WTC11 (cell line): Measurements from ENCODE around the gene SLC35F4. TPM values are rescaled to one million over a fixed set of nuclear protein-coding genes. Genes with fewer than 3 reads are reported as not detected.

Experiments
- ATAC-seq: fragments of 200-7000 bp; cut with Tn5 transposase; 2 replicates; pipeline ENCODE4 v1.10.0; 2021; ENCODE audit warnings: mild to moderate bottlenecking, moderate library complexity
- CTCF ChIA-PET: fragments of 300-600 bp; sonication (Branson Sonifier 250); formaldehyde crosslinking; loops from one replicate; lab custom pipeline; 2021; ENCODE audit warnings: antibody characterized with exemption; lab: Charles Lee
- POLR2A ChIA-PET: fragments of 350-600 bp; sonication (Branson Sonifier 250); formaldehyde crosslinking; loops from one replicate; lab custom pipeline; 2021; ENCODE audit warnings: antibody characterized with exemption; lab: Charles Lee
- DNase-seq: peaks from one replicate; pipeline ENCODE4 v3.0.0; 2021; ENCODE audit warnings: low spot score
- H3K27ac Mint-ChIP-seq: 2 replicates; pipeline ENCODE4 v1.8.0; 2021; ENCODE audit warnings: mixed read lengths
- H3K27me3 Mint-ChIP-seq: 2 replicates; pipeline ENCODE4 v1.8.0; 2021; ENCODE audit warnings: low read depth, mild to moderate bottlenecking, moderate library complexity, mixed read lengths
- H3K36me3 Mint-ChIP-seq: 2 replicates; pipeline ENCODE4 v1.8.0; 2021; ENCODE audit warnings: mixed read lengths
- H3K4me1 Mint-ChIP-seq: 2 replicates; pipeline ENCODE4 v1.8.0; 2022; ENCODE audit warnings: mixed read lengths
- H3K4me3 Mint-ChIP-seq: 2 replicates; pipeline ENCODE4 v1.8.0; 2021; ENCODE audit warnings: mild to moderate bottlenecking, moderate library complexity, mixed read lengths
- H3K9me3 Mint-ChIP-seq: 2 replicates; pipeline ENCODE4 v1.8.0; 2021; ENCODE audit warnings: mixed read lengths
- CREB1 ChIP-seq: sonication (generic); formaldehyde crosslinking; IDR thresholded peaks from 2 replicates; pipeline ENCODE4 v1.8.0; 2023; ENCODE audit warnings: mild to moderate bottlenecking, missing genetic modification reagents
- GRHL2 ChIP-seq: fragments of 250-450 bp; sonication (Bioruptor Pico); IDR thresholded peaks from 2 replicates; pipeline ENCODE4 v1.8.0; 2022; ENCODE audit warnings: mild to moderate bottlenecking, moderate library complexity; ENCODE audit not compliant: insufficient replicate concordance, severe bottlenecking
- GTF2I ChIP-seq: fragments of 250-450 bp; sonication (Bioruptor Pico); conservative IDR thresholded peaks from 2 replicates; pipeline ENCODE4 v1.4.0; 2021; ENCODE audit warnings: mild to moderate bottlenecking
- HMGA2 ChIP-seq: fragments of 250-450 bp; sonication (Bioruptor Pico); IDR thresholded peaks from 2 replicates; pipeline ENCODE4 v1.4.0; 2021; ENCODE audit warnings: mild to moderate bottlenecking, moderate library complexity
- NR3C1 ChIP-seq: sonication (generic); formaldehyde crosslinking; conservative IDR thresholded peaks from 2 replicates; pipeline ENCODE4 v1.8.1; 2023; ENCODE audit warnings: low read depth, mild to moderate bottlenecking, missing genetic modification reagents
- SMAD3 ChIP-seq: sonication (generic); formaldehyde crosslinking; IDR thresholded peaks from 2 replicates; pipeline ENCODE4 v1.8.0; 2022; ENCODE audit warnings: missing genetic modification reagents, mild to moderate bottlenecking, borderline replicate concordance
- SOX15 ChIP-seq: fragments of 250-450 bp; sonication (Bioruptor Pico); IDR thresholded peaks from 2 replicates; pipeline ENCODE4 v1.9.0; 2021; ENCODE audit warnings: mild to moderate bottlenecking
- TP53 ChIP-seq: sonication (generic); formaldehyde crosslinking; IDR thresholded peaks from 2 replicates; pipeline ENCODE4 v1.8.1; 2023; ENCODE audit warnings: mild to moderate bottlenecking, missing genetic modification reagents
- ZBTB21 ChIP-seq: sonication (generic); formaldehyde crosslinking; IDR thresholded peaks from 2 replicates; pipeline ENCODE4 v1.8.1; 2023; ENCODE audit warnings: mild to moderate bottlenecking, missing genetic modification reagents, borderline replicate concordance
- ZNF219 ChIP-seq: sonication (generic); formaldehyde crosslinking; IDR thresholded peaks from 2 replicates; pipeline ENCODE4 v1.8.0; 2023; ENCODE audit warnings: missing genetic modification reagents, mild to moderate bottlenecking, borderline replicate concordance
- ZNF232 ChIP-seq: sonication (generic); formaldehyde crosslinking; IDR thresholded peaks from 2 replicates; pipeline ENCODE4 v1.8.0; 2022; ENCODE audit warnings: mild to moderate bottlenecking, missing genetic modification reagents
- ZNF263 ChIP-seq: sonication (generic); formaldehyde crosslinking; IDR thresholded peaks from 2 replicates; pipeline ENCODE4 v1.8.1; 2022; ENCODE audit warnings: low read depth, mild to moderate bottlenecking, moderate library complexity, missing genetic modification reagents
- total RNA-seq: library from RNA; stranded (reverse); gene quantifications from 3 replicates; pipeline ENCODE4 v1.2.3, GENCODE V29; 2021
- TF ChIP-seq, protein P1 (sequence below): sonication (generic); formaldehyde crosslinking; IDR thresholded peaks from 2 replicates; pipeline ENCODE4 v1.8.1; 2023; ENCODE audit warnings: mild to moderate bottlenecking, missing genetic modification reagents
- TF ChIP-seq, protein P2 (sequence below): fragments of 250-450 bp; sonication (Bioruptor Pico); IDR thresholded peaks from 2 replicates; pipeline ENCODE4 v1.9.0; 2021; ENCODE audit warnings: mild to moderate bottlenecking
- TF ChIP-seq, protein P3 (sequence below): sonication (generic); formaldehyde crosslinking; IDR thresholded peaks from 2 replicates; pipeline ENCODE4 v1.8.1; 2022; ENCODE audit warnings: missing genetic modification reagents, borderline replicate concordance
- TF ChIP-seq, protein P4 (sequence below): fragments of 250-450 bp; sonication (Bioruptor Pico); IDR thresholded peaks from 2 replicates; pipeline ENCODE4 v1.9.0; 2021; ENCODE audit warnings: mild to moderate bottlenecking, borderline replicate concordance
- TF ChIP-seq, protein P5 (sequence below): sonication (generic); formaldehyde crosslinking; IDR thresholded peaks from 2 replicates; pipeline ENCODE4 v1.8.1; 2023; ENCODE audit warnings: mild to moderate bottlenecking, missing genetic modification reagents, moderate library complexity
- TF ChIP-seq, protein P6 (sequence below): fragments of 250-450 bp; sonication (Bioruptor Pico); IDR thresholded peaks from 2 replicates; pipeline ENCODE4 v2.1.2; 2022; ENCODE audit warnings: mild to moderate bottlenecking, moderate library complexity
- TF ChIP-seq, protein P7 (sequence below): sonication (generic); formaldehyde crosslinking; IDR thresholded peaks from 2 replicates; pipeline ENCODE4 v1.8.1; 2022; ENCODE audit warnings: mild to moderate bottlenecking, missing genetic modification reagents, moderate library complexity, borderline replicate concordance
- TF ChIP-seq, protein P8 (sequence below): fragments of 250-450 bp; sonication (Bioruptor Pico); IDR thresholded peaks from 2 replicates; pipeline ENCODE4 v1.8.0; 2021; ENCODE audit warnings: mild to moderate bottlenecking

Gene SLC35F4
- total RNA-seq, 1 experiment from 2014 or later: not detected

DNA sequence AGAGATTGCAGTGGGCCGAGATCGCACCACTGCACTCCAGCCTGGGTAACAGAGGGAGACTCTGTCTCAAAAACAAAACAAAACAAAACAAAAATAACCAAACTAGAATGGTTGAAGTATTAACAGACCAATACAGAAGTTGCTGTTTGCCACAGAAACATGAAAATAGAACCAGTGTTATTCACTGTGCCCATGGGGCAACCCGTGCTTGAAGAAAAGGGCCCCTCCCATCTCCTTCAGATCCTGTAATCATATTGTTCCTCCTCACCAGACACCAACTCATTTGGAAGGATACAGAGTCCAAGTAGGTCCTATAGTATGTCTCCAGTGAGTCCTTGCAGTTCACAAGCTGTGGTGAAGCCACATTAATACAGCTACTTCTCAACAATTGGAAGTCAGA lies 30.9 kb downstream of the SLC35F4 start (continued):
- TF ChIP-seq, protein P1, sequence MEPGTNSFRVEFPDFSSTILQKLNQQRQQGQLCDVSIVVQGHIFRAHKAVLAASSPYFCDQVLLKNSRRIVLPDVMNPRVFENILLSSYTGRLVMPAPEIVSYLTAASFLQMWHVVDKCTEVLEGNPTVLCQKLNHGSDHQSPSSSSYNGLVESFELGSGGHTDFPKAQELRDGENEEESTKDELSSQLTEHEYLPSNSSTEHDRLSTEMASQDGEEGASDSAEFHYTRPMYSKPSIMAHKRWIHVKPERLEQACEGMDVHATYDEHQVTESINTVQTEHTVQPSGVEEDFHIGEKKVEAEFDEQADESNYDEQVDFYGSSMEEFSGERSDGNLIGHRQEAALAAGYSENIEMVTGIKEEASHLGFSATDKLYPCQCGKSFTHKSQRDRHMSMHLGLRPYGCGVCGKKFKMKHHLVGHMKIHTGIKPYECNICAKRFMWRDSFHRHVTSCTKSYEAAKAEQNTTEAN (CRISPR knock-in tag): no peak
- TF ChIP-seq, protein P2, sequence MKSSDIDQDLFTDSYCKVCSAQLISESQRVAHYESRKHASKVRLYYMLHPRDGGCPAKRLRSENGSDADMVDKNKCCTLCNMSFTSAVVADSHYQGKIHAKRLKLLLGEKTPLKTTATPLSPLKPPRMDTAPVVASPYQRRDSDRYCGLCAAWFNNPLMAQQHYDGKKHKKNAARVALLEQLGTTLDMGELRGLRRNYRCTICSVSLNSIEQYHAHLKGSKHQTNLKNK (CRISPR knock-in tag): no peak
- TF ChIP-seq, protein P3, sequence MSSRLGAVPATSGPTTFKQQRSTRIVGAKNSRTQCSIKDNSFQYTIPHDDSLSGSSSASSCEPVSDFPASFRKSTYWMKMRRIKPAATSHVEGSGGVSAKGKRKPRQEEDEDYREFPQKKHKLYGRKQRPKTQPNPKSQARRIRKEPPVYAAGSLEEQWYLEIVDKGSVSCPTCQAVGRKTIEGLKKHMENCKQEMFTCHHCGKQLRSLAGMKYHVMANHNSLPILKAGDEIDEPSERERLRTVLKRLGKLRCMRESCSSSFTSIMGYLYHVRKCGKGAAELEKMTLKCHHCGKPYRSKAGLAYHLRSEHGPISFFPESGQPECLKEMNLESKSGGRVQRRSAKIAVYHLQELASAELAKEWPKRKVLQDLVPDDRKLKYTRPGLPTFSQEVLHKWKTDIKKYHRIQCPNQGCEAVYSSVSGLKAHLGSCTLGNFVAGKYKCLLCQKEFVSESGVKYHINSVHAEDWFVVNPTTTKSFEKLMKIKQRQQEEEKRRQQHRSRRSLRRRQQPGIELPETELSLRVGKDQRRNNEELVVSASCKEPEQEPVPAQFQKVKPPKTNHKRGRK: no peak
- TF ChIP-seq ZNF219 (CRISPR knock-in tag): no peak
- TF ChIP-seq, protein P4, sequence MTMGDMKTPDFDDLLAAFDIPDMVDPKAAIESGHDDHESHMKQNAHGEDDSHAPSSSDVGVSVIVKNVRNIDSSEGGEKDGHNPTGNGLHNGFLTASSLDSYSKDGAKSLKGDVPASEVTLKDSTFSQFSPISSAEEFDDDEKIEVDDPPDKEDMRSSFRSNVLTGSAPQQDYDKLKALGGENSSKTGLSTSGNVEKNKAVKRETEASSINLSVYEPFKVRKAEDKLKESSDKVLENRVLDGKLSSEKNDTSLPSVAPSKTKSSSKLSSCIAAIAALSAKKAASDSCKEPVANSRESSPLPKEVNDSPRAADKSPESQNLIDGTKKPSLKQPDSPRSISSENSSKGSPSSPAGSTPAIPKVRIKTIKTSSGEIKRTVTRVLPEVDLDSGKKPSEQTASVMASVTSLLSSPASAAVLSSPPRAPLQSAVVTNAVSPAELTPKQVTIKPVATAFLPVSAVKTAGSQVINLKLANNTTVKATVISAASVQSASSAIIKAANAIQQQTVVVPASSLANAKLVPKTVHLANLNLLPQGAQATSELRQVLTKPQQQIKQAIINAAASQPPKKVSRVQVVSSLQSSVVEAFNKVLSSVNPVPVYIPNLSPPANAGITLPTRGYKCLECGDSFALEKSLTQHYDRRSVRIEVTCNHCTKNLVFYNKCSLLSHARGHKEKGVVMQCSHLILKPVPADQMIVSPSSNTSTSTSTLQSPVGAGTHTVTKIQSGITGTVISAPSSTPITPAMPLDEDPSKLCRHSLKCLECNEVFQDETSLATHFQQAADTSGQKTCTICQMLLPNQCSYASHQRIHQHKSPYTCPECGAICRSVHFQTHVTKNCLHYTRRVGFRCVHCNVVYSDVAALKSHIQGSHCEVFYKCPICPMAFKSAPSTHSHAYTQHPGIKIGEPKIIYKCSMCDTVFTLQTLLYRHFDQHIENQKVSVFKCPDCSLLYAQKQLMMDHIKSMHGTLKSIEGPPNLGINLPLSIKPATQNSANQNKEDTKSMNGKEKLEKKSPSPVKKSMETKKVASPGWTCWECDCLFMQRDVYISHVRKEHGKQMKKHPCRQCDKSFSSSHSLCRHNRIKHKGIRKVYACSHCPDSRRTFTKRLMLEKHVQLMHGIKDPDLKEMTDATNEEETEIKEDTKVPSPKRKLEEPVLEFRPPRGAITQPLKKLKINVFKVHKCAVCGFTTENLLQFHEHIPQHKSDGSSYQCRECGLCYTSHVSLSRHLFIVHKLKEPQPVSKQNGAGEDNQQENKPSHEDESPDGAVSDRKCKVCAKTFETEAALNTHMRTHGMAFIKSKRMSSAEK: no peak
- no peak for TF ChIP-seq SMAD3 (CRISPR knock-in tag)
- TF ChIP-seq, all 79 proteins: peak for 0

DNA sequence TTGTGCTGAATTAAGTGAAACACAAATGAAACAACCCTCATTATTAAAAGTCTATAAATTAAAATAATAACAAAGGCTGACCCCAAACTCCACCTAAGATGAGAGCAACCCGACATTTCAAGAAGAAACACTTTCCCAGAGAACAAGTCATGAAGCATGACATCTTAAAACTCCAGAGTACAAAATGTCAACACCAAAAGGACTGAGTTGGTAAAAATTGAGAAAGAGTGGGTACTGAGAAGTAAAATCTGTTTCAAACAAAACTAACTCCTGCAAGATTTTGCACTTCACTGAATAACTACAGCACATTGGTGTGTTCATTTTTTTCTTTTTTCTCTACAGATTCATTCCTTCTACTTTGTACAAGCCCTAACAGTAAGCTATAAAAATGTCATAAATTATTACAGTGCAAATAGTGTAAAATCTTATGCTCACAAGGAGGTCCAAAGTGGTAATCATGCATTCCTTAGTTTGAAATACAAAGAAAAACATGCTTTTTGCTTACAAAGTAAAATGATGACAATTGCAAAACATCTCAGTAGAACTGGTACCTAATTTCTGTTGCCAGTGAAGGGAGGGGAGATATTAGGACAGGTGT lies 31.8 kb downstream of the SLC35F4 start:
- no peaks in the 10 kb centered on the region; the same call in 1 of the 2 replicates for H3K27me3 Mint-ChIP-seq
- no peak for ATAC-seq
- no peaks in the 10 kb centered on the region for H3K36me3 Mint-ChIP-seq
- H3K4me1 Mint-ChIP-seq: peaks cover 18% of the 10 kb centered on the region
- ChIA-PET POLR2A (no interaction called here), CTCF (no interaction called here)
- DNase-seq: no peak
- no peak overlapping the region for H3K4me3 Mint-ChIP-seq
- no peak overlapping the region for H3K27ac Mint-ChIP-seq
- peaks cover under 1% of the 10 kb centered on the region; the same call in 1 of the 2 replicates for H3K9me3 Mint-ChIP-seq
- no peak for TF ChIP-seq SOX15 (CRISPR knock-in tag)
- TF ChIP-seq NR3C1 (CRISPR knock-in tag): no peak
- TF ChIP-seq, protein P5, sequence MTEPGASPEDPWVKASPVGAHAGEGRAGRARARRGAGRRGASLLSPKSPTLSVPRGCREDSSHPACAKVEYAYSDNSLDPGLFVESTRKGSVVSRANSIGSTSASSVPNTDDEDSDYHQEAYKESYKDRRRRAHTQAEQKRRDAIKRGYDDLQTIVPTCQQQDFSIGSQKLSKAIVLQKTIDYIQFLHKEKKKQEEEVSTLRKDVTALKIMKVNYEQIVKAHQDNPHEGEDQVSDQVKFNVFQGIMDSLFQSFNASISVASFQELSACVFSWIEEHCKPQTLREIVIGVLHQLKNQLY (CRISPR knock-in tag): no peak
- TF ChIP-seq ZNF232 (CRISPR knock-in tag): no peak
- TF ChIP-seq ZNF263 (CRISPR knock-in tag): no peak
- TF ChIP-seq CREB1 (CRISPR knock-in tag): no peak
- TF ChIP-seq TP53 (CRISPR knock-in tag): no peak
- TF ChIP-seq, protein P2 (CRISPR knock-in tag): no peak
- no peak for TF ChIP-seq GTF2I (CRISPR knock-in tag)
- TF ChIP-seq, protein P6, sequence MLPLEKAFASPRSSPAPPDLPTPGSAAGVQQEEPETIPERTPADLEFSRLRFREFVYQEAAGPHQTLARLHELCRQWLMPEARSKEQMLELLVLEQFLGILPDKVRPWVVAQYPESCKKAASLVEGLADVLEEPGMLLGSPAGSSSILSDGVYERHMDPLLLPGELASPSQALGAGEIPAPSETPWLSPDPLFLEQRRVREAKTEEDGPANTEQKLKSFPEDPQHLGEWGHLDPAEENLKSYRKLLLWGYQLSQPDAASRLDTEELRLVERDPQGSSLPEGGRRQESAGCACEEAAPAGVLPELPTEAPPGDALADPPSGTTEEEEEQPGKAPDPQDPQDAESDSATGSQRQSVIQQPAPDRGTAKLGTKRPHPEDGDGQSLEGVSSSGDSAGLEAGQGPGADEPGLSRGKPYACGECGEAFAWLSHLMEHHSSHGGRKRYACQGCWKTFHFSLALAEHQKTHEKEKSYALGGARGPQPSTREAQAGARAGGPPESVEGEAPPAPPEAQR (CRISPR knock-in tag): no peak
- TF ChIP-seq, protein P7, sequence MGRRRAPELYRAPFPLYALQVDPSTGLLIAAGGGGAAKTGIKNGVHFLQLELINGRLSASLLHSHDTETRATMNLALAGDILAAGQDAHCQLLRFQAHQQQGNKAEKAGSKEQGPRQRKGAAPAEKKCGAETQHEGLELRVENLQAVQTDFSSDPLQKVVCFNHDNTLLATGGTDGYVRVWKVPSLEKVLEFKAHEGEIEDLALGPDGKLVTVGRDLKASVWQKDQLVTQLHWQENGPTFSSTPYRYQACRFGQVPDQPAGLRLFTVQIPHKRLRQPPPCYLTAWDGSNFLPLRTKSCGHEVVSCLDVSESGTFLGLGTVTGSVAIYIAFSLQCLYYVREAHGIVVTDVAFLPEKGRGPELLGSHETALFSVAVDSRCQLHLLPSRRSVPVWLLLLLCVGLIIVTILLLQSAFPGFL (CRISPR knock-in tag): no peak
- no peak for TF ChIP-seq GRHL2 (CRISPR knock-in tag)
- TF ChIP-seq HMGA2 (CRISPR knock-in tag): no peak
- TF ChIP-seq ZBTB21 (CRISPR knock-in tag): no peak
- TF ChIP-seq, protein P8, sequence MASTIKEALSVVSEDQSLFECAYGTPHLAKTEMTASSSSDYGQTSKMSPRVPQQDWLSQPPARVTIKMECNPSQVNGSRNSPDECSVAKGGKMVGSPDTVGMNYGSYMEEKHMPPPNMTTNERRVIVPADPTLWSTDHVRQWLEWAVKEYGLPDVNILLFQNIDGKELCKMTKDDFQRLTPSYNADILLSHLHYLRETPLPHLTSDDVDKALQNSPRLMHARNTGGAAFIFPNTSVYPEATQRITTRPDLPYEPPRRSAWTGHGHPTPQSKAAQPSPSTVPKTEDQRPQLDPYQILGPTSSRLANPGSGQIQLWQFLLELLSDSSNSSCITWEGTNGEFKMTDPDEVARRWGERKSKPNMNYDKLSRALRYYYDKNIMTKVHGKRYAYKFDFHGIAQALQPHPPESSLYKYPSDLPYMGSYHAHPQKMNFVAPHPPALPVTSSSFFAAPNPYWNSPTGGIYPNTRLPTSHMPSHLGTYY: no peak
